ENCODE measurements around the gene NKX2-2. TPM values are rescaled to one million over a fixed set of nuclear protein-coding genes. Genes with fewer than 3 reads are reported as not detected.

The NKX2-2 gene
- total RNA-seq, 1 experiment from 2014 or later: 85.1 TPM

DNA sequence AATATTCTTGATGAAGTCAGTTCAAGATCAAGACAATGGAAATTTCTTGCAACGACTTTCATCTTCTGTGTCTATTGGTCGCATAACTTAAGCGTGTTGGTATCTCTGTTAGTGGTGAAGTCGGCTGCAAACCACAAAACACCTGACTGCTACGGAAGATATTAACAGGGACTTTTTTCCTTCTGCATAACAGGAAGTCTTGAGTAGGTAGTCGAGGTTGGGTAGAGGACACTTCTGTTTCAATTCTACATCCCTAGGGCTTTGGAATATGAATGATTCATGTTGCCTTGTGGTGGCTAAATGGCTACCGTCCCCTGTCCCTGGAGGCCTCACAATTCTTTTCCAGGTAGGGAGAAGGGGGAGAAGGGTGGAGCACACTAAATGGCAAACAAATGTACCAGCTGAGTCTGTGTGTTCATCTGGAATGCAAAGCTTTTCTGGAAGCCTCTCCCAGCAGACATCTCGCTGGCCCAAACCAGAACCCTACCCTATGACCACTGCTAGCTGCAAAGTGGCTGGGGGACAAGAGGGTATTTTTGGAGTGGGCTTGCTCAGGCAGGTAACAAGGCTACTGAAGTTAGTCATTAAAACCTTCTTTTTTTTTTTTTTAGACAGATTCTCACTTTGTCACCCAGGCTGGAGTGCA, 34.6 kb upstream of the NKX2-2 start:
- TF ChIP-seq EZH2 (IDR thresholded peaks at IDR 0.05; ENCODE audit: borderline replicate concordance, low read depth, low read length, poor library complexity, severe bottlenecking): no peak
- TF ChIP-seq, protein P1, sequence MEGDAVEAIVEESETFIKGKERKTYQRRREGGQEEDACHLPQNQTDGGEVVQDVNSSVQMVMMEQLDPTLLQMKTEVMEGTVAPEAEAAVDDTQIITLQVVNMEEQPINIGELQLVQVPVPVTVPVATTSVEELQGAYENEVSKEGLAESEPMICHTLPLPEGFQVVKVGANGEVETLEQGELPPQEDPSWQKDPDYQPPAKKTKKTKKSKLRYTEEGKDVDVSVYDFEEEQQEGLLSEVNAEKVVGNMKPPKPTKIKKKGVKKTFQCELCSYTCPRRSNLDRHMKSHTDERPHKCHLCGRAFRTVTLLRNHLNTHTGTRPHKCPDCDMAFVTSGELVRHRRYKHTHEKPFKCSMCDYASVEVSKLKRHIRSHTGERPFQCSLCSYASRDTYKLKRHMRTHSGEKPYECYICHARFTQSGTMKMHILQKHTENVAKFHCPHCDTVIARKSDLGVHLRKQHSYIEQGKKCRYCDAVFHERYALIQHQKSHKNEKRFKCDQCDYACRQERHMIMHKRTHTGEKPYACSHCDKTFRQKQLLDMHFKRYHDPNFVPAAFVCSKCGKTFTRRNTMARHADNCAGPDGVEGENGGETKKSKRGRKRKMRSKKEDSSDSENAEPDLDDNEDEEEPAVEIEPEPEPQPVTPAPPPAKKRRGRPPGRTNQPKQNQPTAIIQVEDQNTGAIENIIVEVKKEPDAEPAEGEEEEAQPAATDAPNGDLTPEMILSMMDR (conservative IDR thresholded peaks at IDR 0.05; ENCODE audit: low read depth, low read length): no peak
- intact Hi-C loops (cut with micrococcal nuclease; ENCODE audit: unreplicated experiment): no loop called here
- no peaks in the 10 kb centered on the region for H3K27me3 ChIP-seq (replicated peaks; ENCODE audit: insufficient read depth, low read depth, low read length, poor library complexity)
- H3K36me3 ChIP-seq (ENCODE audit: insufficient read depth, low read length, poor library complexity, severe bottlenecking): no peaks in the 10 kb centered on the region
- POLR2A ChIA-PET (ENCODE audit: low non-redundant PET): no interaction called here
- CTCF ChIA-PET: no interaction called here
- no peak overlapping the region for H3K27ac ChIP-seq (ENCODE audit: low read depth, low read length, poor library complexity, severe bottlenecking)
- H3K4me1 ChIP-seq (ENCODE audit: insufficient read depth, low read length, poor library complexity, severe bottlenecking): no peaks in the 10 kb centered on the region
- peaks cover 3% of the 10 kb centered on the region for H3K9me3 ChIP-seq (ENCODE audit: low read depth, low read length, poor library complexity, severe bottlenecking)
- no peak for DNase-seq (ENCODE audit: low spot score)
- H3K4me3 ChIP-seq (ENCODE audit: low read depth, low read length, poor library complexity, severe bottlenecking): no peak overlapping the region
- no TSS peak for BruUV-seq (replicated peaks)

DNA sequence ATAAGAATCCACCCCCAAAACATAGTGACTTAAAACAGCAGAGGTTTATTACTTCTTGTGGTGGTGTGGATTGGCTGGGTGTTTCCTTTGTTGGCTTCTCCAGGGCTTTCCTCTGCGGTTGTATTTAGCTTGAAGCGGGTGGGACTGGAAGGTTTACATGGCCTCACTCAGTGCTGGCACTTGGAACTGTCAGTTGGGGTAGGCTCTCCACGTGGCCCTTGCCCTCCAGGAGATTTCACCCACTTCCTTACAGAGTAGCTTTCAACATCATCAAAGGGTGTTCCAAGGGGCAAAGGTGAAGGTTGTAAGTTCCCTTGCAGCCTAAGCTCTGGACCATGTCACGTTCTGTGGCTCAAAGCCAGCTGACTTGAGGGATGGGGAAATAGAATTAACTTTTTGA, 32.5 kb upstream of the NKX2-2 start:
- no peak overlapping the region for H3K27ac ChIP-seq (ENCODE audit: low read depth, low read length, poor library complexity, severe bottlenecking)
- DNase-seq (ENCODE audit: low spot score): no peak
- ChIA-PET POLR2A (ENCODE audit: low non-redundant PET) (interaction anchor here (0.6 kb wide), 1 partner anchor 11 kb away, joined by 3 read pairs; no protein-coding TSS in a partner anchor), CTCF (no interaction called here)
- H3K36me3 ChIP-seq (ENCODE audit: insufficient read depth, low read length, poor library complexity, severe bottlenecking): no peaks in the 10 kb centered on the region
- no peak for TF ChIP-seq EZH2 (IDR thresholded peaks at IDR 0.05; ENCODE audit: borderline replicate concordance, low read depth, low read length, poor library complexity, severe bottlenecking)
- TF ChIP-seq, protein P1 (conservative IDR thresholded peaks at IDR 0.05; ENCODE audit: low read depth, low read length): no peak
- no peaks in the 10 kb centered on the region for H3K4me1 ChIP-seq (ENCODE audit: insufficient read depth, low read length, poor library complexity, severe bottlenecking)
- H3K9me3 ChIP-seq (ENCODE audit: low read depth, low read length, poor library complexity, severe bottlenecking): peaks cover 3% of the 10 kb centered on the region
- no peak overlapping the region for H3K4me3 ChIP-seq (ENCODE audit: low read depth, low read length, poor library complexity, severe bottlenecking)
- H3K27me3 ChIP-seq (replicated peaks; ENCODE audit: insufficient read depth, low read depth, low read length, poor library complexity): no peaks in the 10 kb centered on the region
- intact Hi-C loops (cut with micrococcal nuclease; ENCODE audit: unreplicated experiment): no loop called here
- no TSS peak for BruUV-seq (replicated peaks)

DNA sequence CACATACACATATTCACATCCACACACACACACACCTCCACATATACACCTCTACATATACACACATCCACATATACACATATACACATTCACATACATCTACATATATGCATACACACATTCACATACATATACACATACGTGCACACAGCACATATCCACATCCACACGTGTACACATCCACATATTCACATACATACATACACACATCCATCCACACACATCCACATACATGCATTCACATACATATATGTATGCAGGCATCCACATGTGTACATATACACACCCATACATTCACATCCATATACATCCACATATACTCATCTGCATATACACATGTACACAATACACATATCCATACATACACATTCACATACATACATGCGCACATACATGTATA, 25.6 kb upstream of the NKX2-2 start:
- H3K27ac ChIP-seq (ENCODE audit: low read depth, low read length, poor library complexity, severe bottlenecking): no peak overlapping the region
- H3K9me3 ChIP-seq (ENCODE audit: low read depth, low read length, poor library complexity, severe bottlenecking): peaks cover 3% of the 10 kb centered on the region
- H3K4me1 ChIP-seq (ENCODE audit: insufficient read depth, low read length, poor library complexity, severe bottlenecking): no peaks in the 10 kb centered on the region
- intact Hi-C loops (cut with micrococcal nuclease; ENCODE audit: unreplicated experiment): no loop called here
- CTCF ChIA-PET: no interaction called here
- POLR2A ChIA-PET (ENCODE audit: low non-redundant PET): no interaction called here
- no peak for DNase-seq (ENCODE audit: low spot score)
- no TSS peak for BruUV-seq (replicated peaks)
- H3K4me3 ChIP-seq (ENCODE audit: low read depth, low read length, poor library complexity, severe bottlenecking): no peak overlapping the region
- no peaks in the 10 kb centered on the region for H3K27me3 ChIP-seq (replicated peaks; ENCODE audit: insufficient read depth, low read depth, low read length, poor library complexity)
- TF ChIP-seq, protein P1 (conservative IDR thresholded peaks at IDR 0.05; ENCODE audit: low read depth, low read length): no peak
- no peak for TF ChIP-seq EZH2 (IDR thresholded peaks at IDR 0.05; ENCODE audit: borderline replicate concordance, low read depth, low read length, poor library complexity, severe bottlenecking)
- H3K36me3 ChIP-seq (ENCODE audit: insufficient read depth, low read length, poor library complexity, severe bottlenecking): no peaks in the 10 kb centered on the region
